ENCODE results near the gene ANKRD13C.

Gene ANKRD13C

DNA sequence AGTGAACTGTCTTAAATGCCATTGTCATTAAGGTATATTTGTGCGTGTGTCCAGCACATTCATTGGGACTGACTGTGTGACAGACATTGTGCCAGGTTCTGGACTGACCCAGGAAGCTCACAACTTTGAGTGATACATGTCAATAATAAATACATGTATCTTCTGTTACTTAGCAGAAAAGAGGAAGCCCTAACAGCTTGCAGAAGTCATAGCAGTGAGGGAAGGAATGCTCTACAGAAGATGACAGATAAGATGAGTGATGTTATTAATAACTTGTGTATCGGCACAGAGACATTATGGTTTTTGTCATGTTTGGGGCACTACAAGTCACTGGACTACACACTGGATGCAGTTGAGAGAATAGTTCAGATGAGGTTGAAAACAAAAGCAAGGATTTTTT is 134.5 kb downstream of the ANKRD13C start:
- no peak for DNase-seq (ENCODE audit: low read depth)

- DNase-seq (ENCODE audit: low read depth) = no peak
Measured at GRCh38 chr1:70211541-70211940, 143.0 kb downstream of the ANKRD13C start.

GRCh38 chr1:70210820-70211219 is 143.7 kb downstream of the ANKRD13C start:
- no peak for DNase-seq (ENCODE audit: low read depth)

Data from stimulated activated CD8-positive, alpha-beta memory T cell treated with anti-CD3 and anti-CD28 coated beads, Interleukin-15, amount 100 ng/mL, for 24 hours (primary cell).